ENCODE results near the gene RAPGEF1. TPM values are rescaled to one million over a fixed set of nuclear protein-coding genes. Genes with fewer than 3 reads are reported as not detected.

RAPGEF1 gene
- total and polyA plus RNA-seq, 2 of the 13 experiments (the other 11 are each of a cell fraction or from before 2014, with no cell fraction given): 21.2 to 38.9 TPM

GRCh38 chr9:131529597-131530545 is 210.0 kb downstream of the RAPGEF1 start (continued):
- TF ChIP-seq KIAA2018 (CRISPR knock-in tag; IDR thresholded peaks at IDR 0.05; ENCODE audit: borderline replicate concordance): no peak
- TF ChIP-seq FOXP4 (CRISPR knock-in tag; IDR thresholded peaks at IDR 0.05): no peak
- TF ChIP-seq SPEN (CRISPR knock-in tag; IDR thresholded peaks at IDR 0.05; ENCODE audit: low read depth): peak; percentile 67
- no peak for TF ChIP-seq MAFF (IDR thresholded peaks at IDR 0.05; ENCODE audit: low read depth, low read length)
- TF ChIP-seq ZNF337 (CRISPR knock-in tag; IDR thresholded peaks at IDR 0.05; ENCODE audit: borderline replicate concordance, low read depth): no peak
- no peak; the same call in 1 of the 2 replicates for TF ChIP-seq ZNF350 (CRISPR knock-in tag; IDR thresholded peaks at IDR 0.05; ENCODE audit: borderline replicate concordance, low read depth)
- no peak for TF ChIP-seq ZNF749 (CRISPR knock-in tag; IDR thresholded peaks at IDR 0.05; ENCODE audit: borderline replicate concordance)
- 0 out of 2 replicates have a peak, but pooled peaks have one; percentile 58 for TF ChIP-seq MZF1 (CRISPR knock-in tag; IDR thresholded peaks at IDR 0.05; ENCODE audit: borderline replicate concordance)
- TF ChIP-seq ZNF720 (CRISPR knock-in tag; IDR thresholded peaks at IDR 0.05): no peak
- no peak for TF ChIP-seq GMEB1 (CRISPR knock-in tag; IDR thresholded peaks at IDR 0.05; ENCODE audit: borderline replicate concordance)
- TF ChIP-seq GPN1 (CRISPR knock-in tag; IDR thresholded peaks at IDR 0.05; ENCODE audit: borderline replicate concordance): no peak
- TF ChIP-seq FIP1L1 (IDR thresholded peaks at IDR 0.05; ENCODE audit: borderline replicate concordance, insufficient read depth, low read depth, low read length): no peak
- TF ChIP-seq ZNF121 (CRISPR knock-in tag; IDR thresholded peaks at IDR 0.05): 0 out of 2 replicates have a peak, but pooled peaks have one; percentile 15
- no peak for TF ChIP-seq ZSCAN30 (CRISPR knock-in tag; IDR thresholded peaks at IDR 0.05)
- no peak for TF ChIP-seq NCOA5 (CRISPR knock-in tag; IDR thresholded peaks at IDR 0.05)
- TF ChIP-seq CBX1 (IDR thresholded peaks at IDR 0.05; ENCODE audit: low read depth): no peak
